Thoracic aorta (tissue), 2 donors: ENCODE measurements around the gene PACSIN2. TPM values are rescaled to one million over a fixed set of nuclear protein-coding genes. Genes with fewer than 3 reads are reported as not detected.

ENCODE experiments used
- ATAC-seq: fragments of 150-250 bp; one replicate; pipeline ENCODE4 v1.8.0; 2017; ENCODE audit warnings: low read depth; ENCODE audit not compliant: insufficient number of reproducible peaks, low FRiP score
- DNase-seq: peaks from one replicate; pipeline ENCODE4 v3.0.0-alpha.2; 2020; ENCODE audit warnings: low spot score
- H3K27ac ChIP-seq, 2 donors: fragments of 200-600 bp; sonication (generic); 1 replicate in 1 of 2; 2 replicates in 1 of 2; pipeline ENCODE4 v1.5.1; 2016; ENCODE audit warnings: mild to moderate bottlenecking in 2 of 2, moderate library complexity in 2 of 2
- H3K27me3 ChIP-seq: fragments of 200-600 bp; sonication (generic); replicated peaks from 2 replicates; pipeline ENCODE4 v1.6.0; 2016; ENCODE audit warnings: mild to moderate bottlenecking; ENCODE audit not compliant: insufficient read depth
- H3K36me3 ChIP-seq: fragments of 200-600 bp; sonication (generic); one replicate; pipeline ENCODE4 v1.5.1; 2016
- H3K4me1 ChIP-seq, 2 donors: fragments of 200-600 bp; sonication (generic); 1 replicate in 1 of 2; 2 replicates in 1 of 2; pipeline versions ENCODE4 v1.5.1 to v1.6.0; 2016; ENCODE audit warnings: low read depth in 2 of 2, mild to moderate bottlenecking in 1 of 2; ENCODE audit not compliant: control insufficient read depth in 1 of 2
- H3K4me3 ChIP-seq: fragments of 200-600 bp; sonication (generic); 2 replicates; pipeline ENCODE4 v1.5.1; 2016; ENCODE audit warnings: mild to moderate bottlenecking
- H3K9me3 ChIP-seq: fragments of 200-600 bp; sonication (generic); 2 replicates; pipeline ENCODE4 v1.5.1; 2016
- CTCF ChIP-seq: fragments of 200-600 bp; sonication (generic); IDR thresholded peaks from one replicate; pipeline ENCODE4 v1.5.1; 2019; ENCODE audit warnings: antibody characterized with exemption
- total RNA-seq, 2 donors: library from RNA; depleted of rRNA; stranded (reverse); fragments of >200 nt; gene quantifications; one replicate each; pipeline versions ENCODE4 v1.1.0 to v1.2.3, GENCODE V29; 2016

Gene PACSIN2
- total RNA-seq, 2 donors from 2014 or later = 135 to 155 TPM

- Histone ChIP-seq H3K4me3 (no peak overlapping the region), H3K27ac (no peak overlapping the region), H3K9me3 (no peaks in the 10 kb centered on the region), H3K27me3 (no peaks in the 10 kb centered on the region), H3K36me3 (peaks cover 12% of the 10 kb centered on the region), H3K4me1 (peaks cover 11 to 31% of the 10 kb centered on the region in 2 donors)
- no peak for TF ChIP-seq CTCF
- DNase-seq = no peak
- ATAC-seq = no peak
These were observed 148.8 kb downstream of the PACSIN2 start for GRCh38 chr22:42866100-42866499.

GRCh38 chr22:42865536-42865935 lies 149.4 kb downstream of the PACSIN2 start:
- Histone ChIP-seq H3K36me3 (peaks cover 7% of the 10 kb centered on the region), H3K4me3 (no peak overlapping the region), H3K27me3 (no peaks in the 10 kb centered on the region), H3K9me3 (no peaks in the 10 kb centered on the region), H3K27ac (no peak overlapping the region), H3K4me1 (peaks cover 11 to 37% of the 10 kb centered on the region in 2 donors)
- ATAC-seq (no peak), DNase-seq (no peak)
- TF ChIP-seq CTCF = no peak

- Histone ChIP-seq H3K27ac (no peak overlapping the region), H3K9me3 (no peaks in the 10 kb centered on the region), H3K4me1 (peaks cover 2 to 26% of the 10 kb centered on the region in 2 donors), H3K27me3 (no peaks in the 10 kb centered on the region), H3K4me3 (no peak overlapping the region), H3K36me3 (peaks cover 2% of the 10 kb centered on the region)
- no peak for ATAC-seq
- DNase-seq = no peak
- TF ChIP-seq CTCF = no peak
These were observed 151.5 kb downstream of the PACSIN2 start for GRCh38 chr22:42863349-42863961.

GRCh38 chr22:42862045-42862734 lies 152.8 kb downstream of the PACSIN2 start:
- no peak overlapping the region for H3K4me3 ChIP-seq
- H3K27me3 ChIP-seq = no peaks in the 10 kb centered on the region
- H3K36me3 ChIP-seq = peaks cover 2% of the 10 kb centered on the region
- no peak for DNase-seq
- H3K9me3 ChIP-seq = no peaks in the 10 kb centered on the region
- H3K4me1 ChIP-seq = peaks cover 6 to 23% of the 10 kb centered on the region in 2 donors
- TF ChIP-seq CTCF = no peak
- H3K27ac ChIP-seq = no peak overlapping the region
- no peak for ATAC-seq

- H3K36me3 ChIP-seq = no peaks in the 10 kb centered on the region
- no peaks in the 10 kb centered on the region for H3K9me3 ChIP-seq
- H3K27me3 ChIP-seq = no peaks in the 10 kb centered on the region
- no peak overlapping the region for H3K4me3 ChIP-seq
- peaks cover 6 to 22% of the 10 kb centered on the region in 2 donors for H3K4me1 ChIP-seq
- no peak for TF ChIP-seq CTCF
- DNase-seq (no peak), ATAC-seq (no peak)
- peak overlapping the region; percentile 34 to 47 for H3K27ac ChIP-seq
These were observed 154.0 kb downstream of the PACSIN2 start for GRCh38 chr22:42860968-42861367.
